ENCODE measurements around the gene NR2F1. TPM values are rescaled to one million over a fixed set of nuclear protein-coding genes. Genes with fewer than 3 reads are reported as not detected.
A peak's percentile ranks its signal among the peaks of the same experiment; 100 is the strongest.

NR2F1 gene
- total and polyA plus RNA-seq, 2 donors (not counting 1 experiment from before 2014, with no cell fraction given), result 64.4 to 90.8 TPM

DNA sequence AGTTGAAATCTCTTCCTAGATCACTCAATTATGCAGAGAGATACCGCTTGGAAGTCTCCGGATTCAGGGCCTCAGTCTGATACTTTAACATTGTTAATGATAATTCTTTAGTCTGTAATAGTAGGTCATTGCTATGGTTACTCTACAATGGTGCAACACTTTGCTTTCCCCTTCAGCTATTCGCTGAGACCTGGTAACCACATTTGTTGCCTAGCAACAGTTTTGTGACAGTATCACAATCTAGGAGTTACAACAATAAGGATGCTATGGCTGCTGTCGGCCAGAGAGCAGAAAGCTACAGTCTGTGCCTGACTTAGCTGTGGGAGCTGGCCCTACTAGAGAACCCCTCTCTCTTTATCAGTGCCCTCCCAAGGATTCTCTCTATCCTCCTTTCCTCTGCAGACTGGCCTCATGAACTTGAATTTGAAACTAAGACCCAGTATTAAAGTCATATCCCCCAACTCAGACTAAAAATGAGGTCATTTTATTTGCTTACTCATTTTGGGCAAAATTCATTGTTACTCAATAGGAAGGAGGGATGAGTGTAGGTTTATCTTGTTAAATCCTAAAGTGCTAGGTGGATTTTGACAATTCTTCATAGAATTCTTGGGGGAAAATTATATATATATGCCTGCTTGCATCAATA is 39.3 kb downstream of the NR2F1 start:
- peak overlapping the region; percentile 8 for H3K4me2 ChIP-seq (ENCODE audit: extremely low read depth, insufficient read depth, low read length)
- H3K79me2 ChIP-seq (ENCODE audit: control insufficient read depth, insufficient read depth, low read length), result no peaks in the 10 kb centered on the region
- H3K27me3 ChIP-seq (ENCODE audit: control insufficient read depth, insufficient read depth, low read length), result no peaks in the 10 kb centered on the region
- H3K4me3 ChIP-seq (replicated peaks in 1 of 4; ENCODE audit: control extremely low read depth in 1 of 4, insufficient read depth in 1 of 4, low read depth in 3 of 4, low read length in 4 of 4), result peak overlapping the region in 3 of 4 experiments; percentile 60 to 87 (median 71)
- DNase-seq (ENCODE audit: low read depth in 2 of 2), result peak; percentile 76 to 78
- H4K20me1 ChIP-seq (ENCODE audit: control insufficient read depth, extremely low read depth, insufficient read depth, low read length), result no peaks in the 10 kb centered on the region
- H3K9ac ChIP-seq (ENCODE audit: insufficient read depth, low read length), result peak overlapping the region; percentile 24
- H3K9me3 ChIP-seq (ENCODE audit: control insufficient read depth, insufficient read depth, low read depth, low read length), result no peaks in the 10 kb centered on the region
- no peaks in the 10 kb centered on the region for H3K36me3 ChIP-seq (ENCODE audit: control insufficient read depth, insufficient read depth, low read length)
- peaks cover 2% of the 10 kb centered on the region for H3K4me1 ChIP-seq (ENCODE audit: control insufficient read depth, extremely low read depth, insufficient read depth, low read length)
- peak overlapping the region; percentile 86 for H3K27ac ChIP-seq (ENCODE audit: insufficient read depth, low read length)
- peak overlapping the region; percentile 2 for H2AFZ ChIP-seq (ENCODE audit: low read length)
- TF ChIP-seq EZH2 (IDR thresholded peaks at IDR 0.05; ENCODE audit: low read length, missing control alignments), result no peak
- TF ChIP-seq, protein P1, sequence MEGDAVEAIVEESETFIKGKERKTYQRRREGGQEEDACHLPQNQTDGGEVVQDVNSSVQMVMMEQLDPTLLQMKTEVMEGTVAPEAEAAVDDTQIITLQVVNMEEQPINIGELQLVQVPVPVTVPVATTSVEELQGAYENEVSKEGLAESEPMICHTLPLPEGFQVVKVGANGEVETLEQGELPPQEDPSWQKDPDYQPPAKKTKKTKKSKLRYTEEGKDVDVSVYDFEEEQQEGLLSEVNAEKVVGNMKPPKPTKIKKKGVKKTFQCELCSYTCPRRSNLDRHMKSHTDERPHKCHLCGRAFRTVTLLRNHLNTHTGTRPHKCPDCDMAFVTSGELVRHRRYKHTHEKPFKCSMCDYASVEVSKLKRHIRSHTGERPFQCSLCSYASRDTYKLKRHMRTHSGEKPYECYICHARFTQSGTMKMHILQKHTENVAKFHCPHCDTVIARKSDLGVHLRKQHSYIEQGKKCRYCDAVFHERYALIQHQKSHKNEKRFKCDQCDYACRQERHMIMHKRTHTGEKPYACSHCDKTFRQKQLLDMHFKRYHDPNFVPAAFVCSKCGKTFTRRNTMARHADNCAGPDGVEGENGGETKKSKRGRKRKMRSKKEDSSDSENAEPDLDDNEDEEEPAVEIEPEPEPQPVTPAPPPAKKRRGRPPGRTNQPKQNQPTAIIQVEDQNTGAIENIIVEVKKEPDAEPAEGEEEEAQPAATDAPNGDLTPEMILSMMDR (conservative IDR thresholded peaks at IDR 0.05 in 1 of 2, IDR thresholded peaks at IDR 0.05 in 1 of 2; ENCODE audit: low read depth in 1 of 2, low read length in 2 of 2), result no peak

DNA sequence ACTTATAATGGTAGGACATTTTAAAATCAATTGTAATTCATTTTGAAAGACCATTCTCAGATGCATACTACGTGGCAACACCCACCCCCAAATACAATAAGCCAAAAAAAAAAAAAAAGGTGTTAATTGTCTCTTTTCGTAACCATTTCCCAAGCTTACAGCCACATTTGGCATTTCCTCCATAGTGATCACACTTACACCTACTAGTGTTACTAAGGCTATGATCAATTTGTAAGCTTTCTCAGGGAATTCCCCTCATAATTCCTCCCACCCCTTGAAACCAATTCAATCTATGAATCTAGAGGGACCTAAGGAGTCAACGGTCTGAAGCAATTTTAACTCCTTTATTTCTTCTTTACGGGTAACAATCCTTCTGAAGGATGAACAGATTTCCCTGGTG is 40.1 kb downstream of the NR2F1 start:
- no peak overlapping the region for H2AFZ ChIP-seq (ENCODE audit: low read length)
- H3K27me3 ChIP-seq (ENCODE audit: control insufficient read depth, insufficient read depth, low read length), result no peaks in the 10 kb centered on the region
- peaks cover 2% of the 10 kb centered on the region for H3K4me1 ChIP-seq (ENCODE audit: control insufficient read depth, extremely low read depth, insufficient read depth, low read length)
- no peaks in the 10 kb centered on the region for H3K79me2 ChIP-seq (ENCODE audit: control insufficient read depth, insufficient read depth, low read length)
- H3K9me3 ChIP-seq (ENCODE audit: control insufficient read depth, insufficient read depth, low read depth, low read length), result no peaks in the 10 kb centered on the region
- no peak for DNase-seq (ENCODE audit: low read depth in 2 of 2)
- H3K4me3 ChIP-seq (replicated peaks in 1 of 4; ENCODE audit: control extremely low read depth in 1 of 4, insufficient read depth in 1 of 4, low read depth in 3 of 4, low read length in 4 of 4), result no peak overlapping the region
- TF ChIP-seq, protein P1 (conservative IDR thresholded peaks at IDR 0.05 in 1 of 2, IDR thresholded peaks at IDR 0.05 in 1 of 2; ENCODE audit: low read depth in 1 of 2, low read length in 2 of 2), result no peak
- TF ChIP-seq EZH2 (IDR thresholded peaks at IDR 0.05; ENCODE audit: low read length, missing control alignments), result no peak
- no peak overlapping the region for H3K27ac ChIP-seq (ENCODE audit: insufficient read depth, low read length)
- no peak overlapping the region for H3K9ac ChIP-seq (ENCODE audit: insufficient read depth, low read length)
- no peak overlapping the region for H3K4me2 ChIP-seq (ENCODE audit: extremely low read depth, insufficient read depth, low read length)
- H4K20me1 ChIP-seq (ENCODE audit: control insufficient read depth, extremely low read depth, insufficient read depth, low read length), result no peaks in the 10 kb centered on the region
- H3K36me3 ChIP-seq (ENCODE audit: control insufficient read depth, insufficient read depth, low read length), result no peaks in the 10 kb centered on the region

DNA sequence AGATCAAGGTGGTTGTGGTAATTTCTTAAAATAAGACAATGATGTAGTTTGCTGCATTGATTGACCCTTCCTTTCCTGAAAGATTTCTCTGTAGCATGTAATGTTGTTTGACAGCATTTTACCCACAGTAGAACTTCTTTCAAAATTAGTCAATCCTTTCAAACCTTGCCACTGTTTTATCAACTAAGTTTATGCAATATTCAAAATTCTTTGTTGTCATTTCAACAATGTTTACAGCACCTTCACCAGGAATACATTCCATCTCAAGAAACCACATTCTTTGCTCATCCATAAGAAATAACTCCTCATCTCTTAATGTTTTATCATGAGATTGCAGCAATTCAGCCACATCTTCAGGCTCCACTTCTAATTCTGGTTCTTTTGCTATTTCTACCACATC is 43.8 kb downstream of the NR2F1 start:
- H3K4me1 ChIP-seq (ENCODE audit: control insufficient read depth, extremely low read depth, insufficient read depth, low read length), result peaks cover 2% of the 10 kb centered on the region
- no peak overlapping the region for H2AFZ ChIP-seq (ENCODE audit: low read length)
- H4K20me1 ChIP-seq (ENCODE audit: control insufficient read depth, extremely low read depth, insufficient read depth, low read length), result no peaks in the 10 kb centered on the region
- H3K79me2 ChIP-seq (ENCODE audit: control insufficient read depth, insufficient read depth, low read length), result no peaks in the 10 kb centered on the region
- H3K9ac ChIP-seq (ENCODE audit: insufficient read depth, low read length), result no peak overlapping the region
- no peak overlapping the region for H3K4me3 ChIP-seq (replicated peaks in 1 of 4; ENCODE audit: control extremely low read depth in 1 of 4, insufficient read depth in 1 of 4, low read depth in 3 of 4, low read length in 4 of 4)
- TF ChIP-seq, protein P1 (conservative IDR thresholded peaks at IDR 0.05 in 1 of 2, IDR thresholded peaks at IDR 0.05 in 1 of 2; ENCODE audit: low read depth in 1 of 2, low read length in 2 of 2), result no peak
- TF ChIP-seq EZH2 (IDR thresholded peaks at IDR 0.05; ENCODE audit: low read length, missing control alignments), result no peak
- no peaks in the 10 kb centered on the region for H3K36me3 ChIP-seq (ENCODE audit: control insufficient read depth, insufficient read depth, low read length)
- H3K4me2 ChIP-seq (ENCODE audit: extremely low read depth, insufficient read depth, low read length), result no peak overlapping the region
- H3K9me3 ChIP-seq (ENCODE audit: control insufficient read depth, insufficient read depth, low read depth, low read length), result no peaks in the 10 kb centered on the region
- DNase-seq (ENCODE audit: low read depth in 2 of 2), result no peak
- H3K27ac ChIP-seq (ENCODE audit: insufficient read depth, low read length), result no peak overlapping the region
- H3K27me3 ChIP-seq (ENCODE audit: control insufficient read depth, insufficient read depth, low read length), result no peaks in the 10 kb centered on the region

Measured in fibroblast of lung (primary cell).